H1 (cell line): ENCODE measurements around the gene KLK5. TPM values are rescaled to one million over a fixed set of nuclear protein-coding genes. Genes with fewer than 3 reads are reported as not detected.

Source experiments
- GABPA ChIP-seq: IDR thresholded peaks from 2 replicates; pipeline ENCODE4 v1.6.1; 2011; ENCODE audit warnings: mild to moderate bottlenecking, low read length, moderate library complexity, borderline replicate concordance; ENCODE audit not compliant: insufficient read depth
- polyA plus RNA-seq, 7 experiments: library from polyadenylated mRNA; depleted of rRNA in 3 of 7; stranded (reverse) in 5 of 7; unstranded in 2 of 7; fragments of >200 nt in 5 of 7; fragments of 200-250 nt in 2 of 7; gene quantifications; 1 replicate in 5 of 7; 2 replicates in 1 of 7; 4 replicates in 1 of 7; pipeline versions ENCODE4 v1.2.1 to v1.2.3, GENCODE V29; 2011 to 2013; ENCODE audit warnings: missing spikeins in 2 of 7, mixed read lengths in 2 of 7
- total RNA-seq: library from RNA; stranded (reverse); fragmentation: NEBNext Ultra II Directional; extraction: Animal tissue kit (Norgen Biotek cat#: 25700); gene quantifications from 2 replicates; pipeline ENCODE4 v1.2.1, GENCODE V29; 2021
- TF ChIP-seq, protein P1 (sequence below), 3 experiments: IDR thresholded peaks; 1 replicate in 2 of 3; 2 replicates in 1 of 3; pipeline versions ENCODE4 v1.5.1 to v1.6.1; 2011; ENCODE audit warnings: low read length in 3 of 3, mild to moderate bottlenecking in 3 of 3, inconsistent platforms in 2 of 3, low read depth in 1 of 3, moderate library complexity in 1 of 3; ENCODE audit not compliant: insufficient read depth in 1 of 3; ENCODE audit errors: control extremely low read depth in 1 of 3

The KLK5 gene
- total and polyA plus RNA-seq, 2 of the 8 experiments (the other 6 are each of a cell fraction or from before 2014, with no cell fraction given): 0.76 to 2.0 TPM

DNA sequence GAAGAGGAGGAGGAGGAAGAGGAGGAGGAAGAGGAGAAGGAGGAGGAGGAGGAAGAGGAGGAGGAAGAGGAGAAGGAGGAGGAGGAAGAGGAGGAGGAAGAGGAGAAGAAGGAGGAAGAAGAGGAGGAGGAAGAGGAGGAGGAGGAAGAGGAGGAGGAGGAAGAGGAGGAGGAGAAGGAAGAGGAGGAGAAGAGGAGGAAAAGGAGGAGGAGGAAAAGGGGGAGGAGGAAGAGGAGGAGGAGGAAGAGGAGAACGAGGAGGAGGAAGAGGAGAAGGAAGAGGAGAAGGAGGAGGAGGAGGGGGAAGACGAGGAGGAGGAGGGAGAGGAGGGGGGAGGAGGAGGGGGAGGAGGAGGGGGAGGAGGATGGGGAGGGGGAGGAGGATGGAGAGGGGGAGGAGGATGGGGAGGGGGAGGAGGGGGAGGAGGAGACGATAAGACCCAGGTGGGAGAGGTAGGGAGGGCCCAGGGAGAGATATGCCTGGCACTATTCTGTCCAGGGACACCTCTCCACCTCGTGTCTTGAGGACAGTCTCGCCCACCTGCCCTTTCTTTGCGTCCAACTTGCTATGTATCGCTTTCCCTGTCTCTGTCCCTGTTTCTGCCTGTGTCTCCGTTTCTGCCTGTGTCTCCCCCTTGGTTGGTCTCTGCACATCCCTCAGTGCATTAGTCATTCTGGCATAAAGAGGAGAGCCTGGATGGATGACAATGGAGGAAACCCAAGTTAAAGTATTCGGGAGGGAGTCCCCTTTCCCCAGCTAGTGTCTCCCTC, 7.1 kb upstream of the KLK5 start (continued):
- TF ChIP-seq, protein P1, sequence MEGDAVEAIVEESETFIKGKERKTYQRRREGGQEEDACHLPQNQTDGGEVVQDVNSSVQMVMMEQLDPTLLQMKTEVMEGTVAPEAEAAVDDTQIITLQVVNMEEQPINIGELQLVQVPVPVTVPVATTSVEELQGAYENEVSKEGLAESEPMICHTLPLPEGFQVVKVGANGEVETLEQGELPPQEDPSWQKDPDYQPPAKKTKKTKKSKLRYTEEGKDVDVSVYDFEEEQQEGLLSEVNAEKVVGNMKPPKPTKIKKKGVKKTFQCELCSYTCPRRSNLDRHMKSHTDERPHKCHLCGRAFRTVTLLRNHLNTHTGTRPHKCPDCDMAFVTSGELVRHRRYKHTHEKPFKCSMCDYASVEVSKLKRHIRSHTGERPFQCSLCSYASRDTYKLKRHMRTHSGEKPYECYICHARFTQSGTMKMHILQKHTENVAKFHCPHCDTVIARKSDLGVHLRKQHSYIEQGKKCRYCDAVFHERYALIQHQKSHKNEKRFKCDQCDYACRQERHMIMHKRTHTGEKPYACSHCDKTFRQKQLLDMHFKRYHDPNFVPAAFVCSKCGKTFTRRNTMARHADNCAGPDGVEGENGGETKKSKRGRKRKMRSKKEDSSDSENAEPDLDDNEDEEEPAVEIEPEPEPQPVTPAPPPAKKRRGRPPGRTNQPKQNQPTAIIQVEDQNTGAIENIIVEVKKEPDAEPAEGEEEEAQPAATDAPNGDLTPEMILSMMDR (IDR thresholded peaks at IDR 0.05; ENCODE audit: control extremely low read depth in 1 of 3, insufficient read depth in 1 of 3, low read depth in 1 of 3, low read length in 3 of 3): no peak
- no peak for TF ChIP-seq GABPA
